ENCODE results near the gene AKR1C2.
"Not testable (repeated sequence)": the region's sequence is repeated elsewhere in the genome, so short reads cannot be mapped to it uniquely, and the experiment has no call there.

The AKR1C2 gene

GRCh38 chr10:4990217-4990616, 13.4 kb downstream of the AKR1C2 start:
- no peak for DNase-seq

- not testable (repeated sequence) for DNase-seq
Observed at GRCh38 chr10:4988000-4988641, 15.5 kb downstream of the AKR1C2 start.

- DNase-seq, result no peak
Observed at GRCh38 chr10:4984971-4985594, 18.6 kb downstream of the AKR1C2 start.

- DNase-seq, result no peak
Observed at GRCh38 chr10:4984223-4984622, 19.4 kb downstream of the AKR1C2 start.

GRCh38 chr10:4983615-4984216, 19.9 kb downstream of the AKR1C2 start:
- no peak for DNase-seq

GRCh38 chr10:4982764-4983226, 20.9 kb downstream of the AKR1C2 start:
- DNase-seq, result no peak

GRCh38 chr10:4981722-4982471, 21.8 kb downstream of the AKR1C2 start:
- DNase-seq, result no peak

DNA sequence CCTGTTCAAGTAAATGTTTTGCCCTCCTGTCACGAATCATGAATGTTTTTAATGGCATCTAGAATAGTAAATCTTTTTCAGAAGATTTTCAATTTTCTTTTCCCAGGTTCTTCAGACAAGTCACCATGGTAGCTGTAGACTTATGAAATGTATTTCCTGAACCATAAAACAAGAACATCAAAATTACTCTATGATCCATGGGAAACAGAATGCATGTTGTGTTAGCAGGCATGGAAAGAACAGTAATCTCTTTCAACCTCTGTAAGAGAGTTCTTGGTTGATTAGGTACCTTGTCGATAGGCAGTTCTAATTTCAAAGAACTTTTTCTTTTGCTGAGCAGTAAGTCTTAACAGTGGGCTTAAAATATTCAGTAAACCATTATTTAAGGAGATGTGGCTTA, 22.9 kb downstream of the AKR1C2 start:
- DNase-seq, result no peak

DNA sequence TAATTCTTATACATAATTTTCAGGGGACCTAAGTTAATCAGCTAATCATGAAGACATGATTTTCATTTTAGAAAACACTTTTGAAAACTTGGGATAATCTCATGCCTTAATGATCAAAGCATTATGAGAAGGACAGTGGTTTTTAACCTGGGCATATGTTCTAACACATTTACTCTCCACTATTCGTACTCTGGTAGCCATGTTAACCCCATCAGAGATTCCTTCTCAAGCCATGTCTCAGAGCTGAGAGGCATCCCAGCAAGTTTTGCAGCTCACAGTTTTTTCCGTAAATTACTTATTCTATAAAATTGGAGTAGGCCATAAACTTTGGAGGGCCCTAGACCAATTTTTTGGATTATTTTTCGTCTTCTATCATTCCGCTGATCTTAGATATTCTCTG, 24.8 kb downstream of the AKR1C2 start:
- no peak for DNase-seq

DNA sequence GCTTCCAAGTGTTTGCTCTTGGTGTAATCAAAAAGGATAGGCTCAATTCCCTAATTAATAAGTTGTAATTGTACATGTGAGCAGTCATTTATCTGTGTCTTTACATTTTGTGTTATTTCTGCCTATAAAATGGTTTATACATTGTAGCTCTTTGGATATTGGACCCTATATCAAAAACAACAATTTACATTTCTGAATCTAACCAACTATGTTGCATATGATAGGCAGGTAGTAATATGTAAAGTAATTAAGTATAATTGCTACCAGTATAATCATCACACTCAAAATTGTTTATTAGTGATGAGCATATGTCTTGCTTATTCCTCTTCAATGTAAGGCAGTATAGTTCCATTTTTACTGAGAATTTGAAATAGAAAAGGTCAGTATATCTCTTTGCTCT, 26.6 kb downstream of the AKR1C2 start:
- no peak for DNase-seq

GRCh38 chr10:4974400-4974799, 29.3 kb downstream of the AKR1C2 start:
- DNase-seq, result not testable (repeated sequence)

- not testable (repeated sequence) for DNase-seq
Observed at GRCh38 chr10:4973294-4973693, 30.4 kb downstream of the AKR1C2 start.

- DNase-seq, result not testable (repeated sequence)
Observed at GRCh38 chr10:4972369-4973142, 31.1 kb downstream of the AKR1C2 start.

- DNase-seq, result not testable (repeated sequence)
Observed at GRCh38 chr10:4970362-4970761, 33.3 kb downstream of the AKR1C2 start.

DNA sequence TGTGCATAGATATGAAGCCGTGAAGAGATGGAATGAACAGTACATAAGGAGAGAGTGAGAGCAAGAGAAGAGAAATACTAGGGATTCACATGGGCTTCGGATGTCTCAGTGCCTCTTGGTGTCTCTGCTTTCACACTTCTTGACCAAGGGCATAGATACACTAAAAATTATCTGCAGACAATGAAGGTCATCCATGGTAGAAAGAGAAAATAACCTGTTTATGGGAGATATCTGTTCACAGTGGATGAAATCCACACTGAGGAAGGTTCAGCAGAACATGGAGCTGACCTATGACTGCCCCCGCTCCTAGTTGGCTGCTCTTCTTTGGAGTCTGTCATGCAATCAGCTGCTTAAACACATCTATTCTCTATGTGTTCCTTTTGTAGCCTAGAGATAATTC, 34.4 kb downstream of the AKR1C2 start:
- DNase-seq, result not testable (repeated sequence)

- DNase-seq, result not testable (repeated sequence)
Observed at GRCh38 chr10:4967189-4967588, 36.5 kb downstream of the AKR1C2 start.

- not testable (repeated sequence) for DNase-seq
Observed at GRCh38 chr10:4965763-4966162, 37.9 kb downstream of the AKR1C2 start.

- DNase-seq, result not testable (repeated sequence)
Observed at GRCh38 chr10:4963815-4964154, 39.9 kb downstream of the AKR1C2 start.

DNA sequence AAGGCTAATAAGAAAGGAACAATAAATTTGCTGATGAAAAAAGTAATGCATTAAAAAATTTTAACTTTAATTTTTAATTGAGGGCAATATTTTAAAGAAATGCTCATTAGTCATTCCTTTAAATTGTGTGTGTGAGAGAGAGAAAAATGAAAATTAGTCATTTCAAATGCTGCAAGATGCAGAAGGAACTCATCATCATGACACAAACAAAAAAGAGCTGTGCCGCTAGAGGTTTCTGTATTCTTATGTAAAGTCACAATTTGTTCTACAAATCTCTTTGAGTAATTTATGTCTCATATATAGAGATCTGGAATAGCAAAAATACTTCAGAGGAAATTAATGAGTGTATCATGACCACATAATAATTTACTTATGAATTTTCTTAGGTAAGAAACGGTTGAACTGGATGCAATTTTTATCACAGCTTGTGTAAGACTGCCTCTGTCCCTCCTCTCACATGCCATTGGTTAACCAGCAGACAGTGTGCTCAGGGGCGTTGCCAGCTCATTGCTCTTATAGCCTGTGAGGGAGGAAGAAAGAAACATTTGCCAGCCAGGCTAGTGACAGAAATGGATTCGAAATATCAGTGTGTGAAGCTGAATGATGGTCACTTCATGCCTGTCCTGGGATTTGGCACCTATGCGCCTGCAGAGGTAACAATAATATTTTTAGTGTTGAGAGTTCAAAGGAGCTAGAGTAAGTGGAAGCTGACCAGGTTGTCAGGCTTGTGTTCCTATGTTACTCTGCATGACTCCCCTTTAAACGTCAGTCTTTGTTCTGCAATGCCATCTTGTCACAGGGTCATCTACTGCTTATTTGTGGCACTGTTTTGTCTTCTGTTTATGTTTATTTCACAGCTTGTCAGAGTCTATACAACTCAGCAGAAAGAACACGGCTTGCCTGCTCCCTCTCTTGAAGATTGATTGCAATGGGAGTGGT, 40.5 kb downstream of the AKR1C2 start, which contains the start of gene AKR1C1:
Gene AKR1C1 (plus strand): TSS at position 540 of the 939 bp plus-strand sequence. CDS start 30 bp downstream, at position 570.
- not testable (repeated sequence) for DNase-seq

DNA sequence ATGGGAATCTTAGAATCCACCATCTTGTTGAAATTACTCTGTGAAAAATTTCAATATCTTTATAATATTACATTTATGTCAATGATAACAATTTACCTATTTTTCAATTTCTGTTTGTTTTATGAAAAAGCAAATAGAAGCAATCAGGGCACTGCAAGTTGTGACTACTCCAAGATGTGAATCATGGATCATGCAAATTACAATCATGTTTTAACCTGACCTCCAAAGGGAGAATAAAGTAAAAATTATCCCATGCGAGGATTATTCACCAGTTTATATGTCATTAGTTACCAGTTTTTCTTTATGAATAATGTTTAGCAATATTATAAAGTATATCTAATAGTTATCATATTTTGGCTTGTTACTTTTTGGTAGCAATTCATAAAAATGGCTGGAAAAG, 41.3 kb downstream of the AKR1C2 start:
- not testable (repeated sequence) for DNase-seq

All from anterior cingulate cortex (tissue), 58 donors.